Liver (tissue), 9 donors: ENCODE measurements around the gene PNCK. TPM values are rescaled to one million over a fixed set of nuclear protein-coding genes. Genes with fewer than 3 reads are reported as not detected.

Experiments
- DNase-seq: peaks from one replicate; pipeline ENCODE4 v3.0.0-alpha.2; 2017; ENCODE audit warnings: low spot score
- H3K27ac ChIP-seq, 2 donors: one replicate each; pipeline ENCODE4 v1.7.0; 2013; ENCODE audit warnings: inconsistent platforms in 2 of 2, low read length in 2 of 2, control low read depth in 1 of 2, low read depth in 1 of 2, mild to moderate bottlenecking in 1 of 2
- H3K27me3 ChIP-seq, 4 donors: one replicate each; pipeline versions ENCODE4 v1.6.1 to v1.7.0; 2013; ENCODE audit warnings: low read length in 3 of 4, inconsistent platforms in 1 of 4, mild to moderate bottlenecking in 1 of 4, moderate library complexity in 1 of 4; ENCODE audit not compliant: control insufficient read depth in 4 of 4, insufficient read depth in 4 of 4
- H3K36me3 ChIP-seq, 4 donors: one replicate each; pipeline versions ENCODE4 v1.6.1 to v1.7.0; 2013; ENCODE audit warnings: low read length in 3 of 4, mild to moderate bottlenecking in 3 of 4, low read depth in 1 of 4, moderate library complexity in 1 of 4; ENCODE audit not compliant: control insufficient read depth in 4 of 4, insufficient read depth in 3 of 4
- H3K4me1 ChIP-seq, 4 donors: one replicate each; pipeline versions ENCODE4 v1.6.1 to v1.7.0; 2013; ENCODE audit warnings: low read length in 3 of 4, mild to moderate bottlenecking in 3 of 4, moderate library complexity in 1 of 4; ENCODE audit not compliant: control insufficient read depth in 4 of 4, insufficient read depth in 4 of 4
- H3K4me3 ChIP-seq, 3 donors: one replicate each; pipeline versions ENCODE4 v1.6.1 to v1.7.0; 2013; ENCODE audit warnings: low read length in 3 of 3, control low read depth in 1 of 3, low read depth in 1 of 3, mild to moderate bottlenecking in 1 of 3
- H3K9ac ChIP-seq, 2 donors: one replicate each; pipeline ENCODE4 v1.7.0; 2013; ENCODE audit warnings: low read length in 2 of 2, mild to moderate bottlenecking in 2 of 2, moderate library complexity in 2 of 2, control low read depth in 1 of 2, low read depth in 1 of 2
- H3K9me3 ChIP-seq, 4 donors: one replicate each; pipeline versions ENCODE4 v1.6.1 to v1.7.0; 2013; ENCODE audit warnings: low read length in 3 of 4; ENCODE audit not compliant: control insufficient read depth in 4 of 4
- CTCF ChIP-seq: fragments of 150-350 bp; IDR thresholded peaks from 2 replicates; pipeline ENCODE4 v1.5.1; 2017; ENCODE audit warnings: improper control_type of control experiment, low read depth, low read length; ENCODE audit not compliant: missing input control
- EGR1 ChIP-seq, 2 donors: IDR thresholded peaks; 2 replicates each; pipeline ENCODE4 v1.6.1; 2016 to 2018; ENCODE audit warnings: antibody characterized with exemption in 2 of 2, low read depth in 2 of 2
- HNF4G ChIP-seq: IDR thresholded peaks from 2 replicates; pipeline ENCODE4 v1.6.1; 2016; ENCODE audit warnings: antibody characterized with exemption
- RAD21 ChIP-seq, 2 donors: IDR thresholded peaks; 2 replicates each; pipeline ENCODE4 v1.6.1; 2016; ENCODE audit warnings: antibody characterized with exemption in 2 of 2, mild to moderate bottlenecking in 2 of 2
- REST ChIP-seq: IDR thresholded peaks from 2 replicates; pipeline ENCODE4 v1.6.1; 2016; ENCODE audit warnings: antibody characterized with exemption, mild to moderate bottlenecking
- YY1 ChIP-seq: IDR thresholded peaks from 2 replicates; pipeline ENCODE4 v1.6.1; 2016; ENCODE audit warnings: antibody characterized with exemption, mild to moderate bottlenecking
- WGBS: extraction: QIAGEN DNeasy Blood & Tissue Kit; methylation state at CpG from one replicate; pipeline ENCODE4 v1.1.7; 2013; 5-methylcytosine and 5-hydroxymethylcytosine counted together
- polyA plus RNA-seq, 2 donors: library from polyadenylated mRNA; stranded (reverse) in 1 of 2; unstranded in 1 of 2; fragments of 200-250 nt in 1 of 2; fragments of >200 nt in 1 of 2; fragmentation: Nextera tagmentation in 1 of 2; extraction: Ambion mirVana in 1 of 2; gene quantifications; one replicate each; pipeline versions ENCODE4 v1.2.1 to v1.2.3, GENCODE V29; 2013 to 2015
- total RNA-seq, 2 donors: library from RNA; depleted of rRNA; stranded (reverse); fragments of >200 nt; gene quantifications; one replicate each; pipeline ENCODE4 v1.2.3, GENCODE V29; 2014
- donor health status: healthy.
- donor health status: healthy.
- donor health status: healthy.
- donor health status: healthy.
- donor health status: healthy.

Gene PNCK
- total and polyA plus RNA-seq, 4 donors: 0.02 to 0.17 TPM; not detected in 2

GRCh38 chrX:153657161-153657560 lies 16.5 kb downstream of the PNCK start:
- 91% methylated on average over 9 of the region's 9 CpGs for WGBS
- Histone ChIP-seq H3K36me3 (no peaks in the 10 kb centered on the region), H3K4me3 (no peak overlapping the region), H3K27ac (no peak overlapping the region), H3K4me1 (peaks cover 0 to 1% (median 0%) of the 10 kb centered on the region in 4 donors), H3K9ac (no peak overlapping the region), H3K9me3 (peaks cover 0 to 2% (median 0%) of the 10 kb centered on the region in 4 donors), H3K27me3 (no peaks in the 10 kb centered on the region)
- TF ChIP-seq YY1 (no peak), EGR1 (IDR thresholded peaks at IDR 0.05; ENCODE audit: low read depth in 2 of 2) (no peak), HNF4G (no peak), RAD21 (IDR thresholded peaks at IDR 0.05) (no peak)
- DNase-seq: no peak

- no peak for TF ChIP-seq REST
- no peak for TF ChIP-seq YY1
- no peaks in the 10 kb centered on the region for H3K4me1 ChIP-seq
- H3K9ac ChIP-seq: no peak overlapping the region
- 94% methylated on average over 2 of the region's 2 CpGs for WGBS
- H3K9me3 ChIP-seq: peaks cover 0 to 2% (median 0%) of the 10 kb centered on the region in 4 donors
- no peak overlapping the region for H3K27ac ChIP-seq
- no peak overlapping the region for H3K4me3 ChIP-seq
- H3K27me3 ChIP-seq: peaks cover 0 to 4% (median 0%) of the 10 kb centered on the region in 4 donors
- DNase-seq: no peak
- H3K36me3 ChIP-seq: no peaks in the 10 kb centered on the region
Measured at GRCh38 chrX:153653556-153653955, 20.1 kb downstream of the PNCK start.

- H3K4me3 ChIP-seq: no peak overlapping the region
- H3K27ac ChIP-seq: no peak overlapping the region
- peaks cover 0 to 2% (median under 1%) of the 10 kb centered on the region in 4 donors for H3K4me1 ChIP-seq
- no peaks in the 10 kb centered on the region for H3K36me3 ChIP-seq
- peaks cover 0 to 4% (median 0%) of the 10 kb centered on the region in 4 donors for H3K27me3 ChIP-seq
- H3K9me3 ChIP-seq: peaks cover 0 to 2% (median 0%) of the 10 kb centered on the region in 4 donors
- TF ChIP-seq REST: no peak
- TF ChIP-seq RAD21 (IDR thresholded peaks at IDR 0.05): peak; percentile 30 to 44
- TF ChIP-seq CTCF: peak; percentile 43
- no peak for DNase-seq
- 72% methylated on average over 9 of the region's 9 CpGs for WGBS
- H3K9ac ChIP-seq: no peak overlapping the region
Measured at GRCh38 chrX:153651540-153652079, 22.0 kb downstream of the PNCK start.
